GM12892 (cell line): ENCODE data around the gene SNX30.

Experiments used
- POLR2AphosphoS5 ChIP-seq: IDR thresholded peaks from 2 replicates; pipeline ENCODE4 v1.6.1; 2011; ENCODE audit warnings: low read depth, low read length, control low read depth
- TAF1 ChIP-seq: IDR thresholded peaks from 2 replicates; pipeline ENCODE4 v1.6.1; 2011; ENCODE audit warnings: low read depth, mild to moderate bottlenecking, control low read depth, low read length, borderline replicate concordance

GRCh38 chr9:112914524-112914923 is 164.0 kb downstream of the SNX30 start:
- TF ChIP-seq POLR2AphosphoS5 (no peak), TAF1 (no peak)
